GM20431 (cell line): ENCODE data around the gene C4orf54.

Source experiments
- in situ Hi-C: fragments of 300-500 bp; cut with MseI, MboI; formaldehyde crosslinking; loops from one replicate; pipeline ENCODE4 v1.15.0; 2020; ENCODE audit warnings: low sequenced_read_pairs; ENCODE audit not compliant: unreplicated experiment

Gene C4orf54

GRCh38 chr4:99657798-99658197 lies at the start of gene C4orf54:
Gene C4orf54, minus strand, starts transcription at chr4:99657828. Its CDS starts 3,180 bp downstream, at chr4:99654648.
- in situ Hi-C loops, result no loop called here

GRCh38 chr4:99705891-99706290 lies 48.3 kb upstream of the C4orf54 start:
- in situ Hi-C loops, result no loop called here

- in situ Hi-C loops, result no loop called here
Measured at GRCh38 chr4:99696801-99697200, 39.2 kb upstream of the C4orf54 start.

DNA sequence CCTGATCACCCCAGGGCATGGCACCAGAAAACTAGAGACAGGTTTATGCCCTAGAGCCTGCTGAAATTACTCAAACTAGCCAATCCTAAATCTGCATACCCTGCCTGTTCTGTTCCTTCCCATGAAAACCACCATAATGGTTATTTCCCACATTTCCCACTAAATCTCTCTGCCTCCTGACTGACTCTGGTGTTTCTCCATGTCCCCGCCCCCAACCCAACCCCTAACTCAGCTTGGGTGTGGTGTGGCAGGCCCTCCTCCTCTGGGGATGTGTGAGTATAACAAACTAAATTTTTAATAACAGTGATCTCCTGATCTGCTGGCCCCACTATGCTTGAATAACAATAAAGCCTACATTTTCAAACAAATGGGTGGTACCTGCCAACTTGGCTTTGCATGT lies 35.5 kb upstream of the C4orf54 start:
- in situ Hi-C loops, result no loop called here

DNA sequence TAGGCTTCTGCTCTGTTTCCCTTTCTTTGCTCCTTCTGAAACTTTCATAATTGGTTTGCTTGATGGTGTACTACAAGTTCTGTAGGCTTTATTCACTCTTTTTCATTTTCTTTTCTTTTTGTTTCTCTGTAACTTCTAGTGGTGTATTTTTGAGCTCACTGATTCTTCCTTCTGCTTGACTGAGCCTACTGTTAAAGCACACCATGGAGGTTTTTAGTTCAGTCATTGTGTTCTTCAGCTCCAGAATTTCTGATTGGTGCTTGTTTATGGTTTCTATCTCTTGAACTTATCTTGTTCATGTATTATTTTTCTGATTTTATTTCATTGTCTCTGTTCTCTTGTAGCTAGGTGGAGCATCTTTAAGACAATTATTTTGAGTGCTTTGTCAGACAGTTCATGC lies 33.4 kb upstream of the C4orf54 start:
- in situ Hi-C loops, result no loop called here

DNA sequence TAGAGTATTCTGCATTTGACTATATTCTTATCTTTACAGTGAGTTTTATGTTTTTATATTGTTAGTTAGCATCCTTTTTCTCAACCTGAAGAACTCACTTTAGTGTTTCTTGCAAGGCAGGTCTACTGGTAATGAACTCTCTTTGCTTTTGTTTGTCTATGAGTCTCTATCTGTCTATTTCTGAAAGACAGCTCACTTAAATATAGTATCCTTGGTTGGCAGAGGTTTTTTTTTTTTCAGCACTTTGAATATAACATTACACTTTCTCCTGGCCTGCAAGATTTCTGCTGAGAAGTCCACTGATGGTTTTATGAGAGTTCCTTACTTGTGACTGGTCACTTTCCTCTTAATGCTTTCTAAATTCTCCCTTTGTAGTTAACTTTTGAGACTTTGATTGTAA lies 32.8 kb upstream of the C4orf54 start:
- in situ Hi-C loops, result no loop called here

- in situ Hi-C loops, result no loop called here
Measured at GRCh38 chr4:99687120-99687519, 29.5 kb upstream of the C4orf54 start.

DNA sequence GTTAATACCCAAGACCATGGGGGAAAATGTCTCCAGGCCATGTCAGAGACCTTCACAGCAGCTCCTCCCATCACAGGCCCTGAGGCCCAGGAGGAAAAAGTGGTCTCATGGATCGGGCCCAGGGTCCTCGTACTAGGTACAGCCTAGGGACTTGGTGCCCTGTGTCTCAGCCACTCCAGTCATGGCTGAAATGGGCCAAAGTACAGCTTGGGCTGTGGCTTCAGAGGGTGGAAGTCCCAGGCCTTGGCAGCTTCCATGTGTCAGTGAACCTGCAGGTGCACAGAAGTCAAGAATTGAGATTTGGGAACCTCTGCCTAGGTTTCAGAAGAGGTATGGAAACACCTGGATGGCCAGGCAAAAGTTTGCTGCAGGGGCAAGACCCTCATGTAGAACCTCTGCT lies 27.6 kb upstream of the C4orf54 start:
- in situ Hi-C loops, result no loop called here

- in situ Hi-C loops, result no loop called here
Measured at GRCh38 chr4:99683895-99684294, 26.3 kb upstream of the C4orf54 start.

GRCh38 chr4:99679976-99680375 lies 22.3 kb upstream of the C4orf54 start:
- in situ Hi-C loops, result no loop called here

DNA sequence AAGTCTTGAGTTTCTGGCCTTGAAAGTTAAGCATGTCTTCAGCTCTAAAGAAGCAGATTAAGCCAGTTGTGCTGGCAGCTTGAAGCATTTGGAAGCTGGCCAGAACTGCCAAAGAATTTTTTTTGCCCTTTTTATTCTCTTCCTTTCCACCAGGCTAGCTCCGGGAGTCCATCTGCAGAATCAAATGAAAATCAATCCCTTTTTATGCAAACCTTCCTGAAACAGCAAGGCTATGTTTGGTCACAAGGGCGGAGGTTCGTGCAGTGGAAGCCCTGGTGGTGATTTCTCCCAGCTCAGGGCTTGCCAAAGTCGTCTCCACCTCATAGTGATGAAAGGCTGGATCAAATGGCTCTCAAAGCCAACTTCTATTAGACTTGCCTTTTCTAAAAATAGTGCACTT lies 21.6 kb upstream of the C4orf54 start:
- in situ Hi-C loops, result no loop called here

DNA sequence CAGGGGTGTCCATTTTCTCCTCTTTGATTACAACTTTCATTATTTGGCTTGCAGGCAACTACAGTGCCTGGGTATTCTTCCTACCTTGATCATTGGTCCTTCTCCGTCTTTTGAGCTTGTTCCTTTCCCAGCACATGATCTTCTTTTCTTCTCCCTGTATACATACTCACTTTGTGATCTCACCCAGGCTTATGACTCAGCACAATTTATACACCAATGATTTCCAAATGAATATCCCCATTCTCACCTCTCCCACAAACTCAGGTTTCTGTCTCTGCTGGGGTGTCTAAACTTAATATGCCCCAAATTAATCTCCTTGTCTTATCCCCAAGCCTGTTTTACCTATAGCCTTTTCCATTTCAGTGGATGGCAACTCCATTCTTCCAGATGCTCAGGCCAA lies 19.5 kb upstream of the C4orf54 start:
- in situ Hi-C loops, result no loop called here

GRCh38 chr4:99670409-99671073 lies 12.9 kb upstream of the C4orf54 start:
- in situ Hi-C loops, result no loop called here

DNA sequence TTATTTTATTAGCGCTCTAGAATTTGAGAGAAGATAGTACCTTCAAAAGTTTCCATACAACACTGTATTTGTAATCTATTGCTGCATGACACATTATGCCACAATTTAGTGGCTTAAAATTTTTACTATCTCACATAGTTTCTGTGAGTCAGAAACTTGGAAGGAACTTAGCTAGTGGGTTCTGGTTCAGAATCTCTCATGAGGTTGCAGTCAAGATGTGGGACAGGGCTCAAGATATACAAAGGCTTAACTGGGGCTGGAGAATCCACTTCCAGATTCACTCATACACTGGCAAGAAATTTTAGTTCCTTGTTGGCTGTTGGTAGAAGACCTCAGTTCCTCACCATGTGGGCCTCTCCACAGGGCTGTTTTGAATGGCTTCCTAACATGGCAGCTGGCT lies 11.5 kb upstream of the C4orf54 start:
- in situ Hi-C loops, result no loop called here

DNA sequence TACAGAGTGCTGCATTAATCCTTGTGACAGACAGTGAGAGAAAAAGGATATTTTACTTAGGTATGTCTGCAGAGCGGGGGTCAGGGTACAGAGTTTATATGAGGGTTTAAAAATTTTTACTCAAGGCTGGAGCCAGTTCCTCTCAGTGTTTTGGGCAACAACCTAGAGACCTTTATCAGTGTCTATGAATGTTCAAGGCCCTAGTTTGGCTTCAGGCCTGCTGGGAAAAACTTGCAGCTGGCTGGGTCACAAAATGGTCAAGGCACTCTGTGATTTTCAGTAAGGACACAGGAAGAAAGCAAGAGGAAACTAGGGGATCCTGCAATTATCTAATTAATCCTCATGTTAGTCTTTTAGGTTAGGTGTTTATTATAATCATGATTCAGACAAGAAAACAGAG lies 10.8 kb upstream of the C4orf54 start:
- in situ Hi-C loops, result no loop called here

GRCh38 chr4:99665983-99666382 lies 8.4 kb upstream of the C4orf54 start:
- in situ Hi-C loops, result no loop called here

DNA sequence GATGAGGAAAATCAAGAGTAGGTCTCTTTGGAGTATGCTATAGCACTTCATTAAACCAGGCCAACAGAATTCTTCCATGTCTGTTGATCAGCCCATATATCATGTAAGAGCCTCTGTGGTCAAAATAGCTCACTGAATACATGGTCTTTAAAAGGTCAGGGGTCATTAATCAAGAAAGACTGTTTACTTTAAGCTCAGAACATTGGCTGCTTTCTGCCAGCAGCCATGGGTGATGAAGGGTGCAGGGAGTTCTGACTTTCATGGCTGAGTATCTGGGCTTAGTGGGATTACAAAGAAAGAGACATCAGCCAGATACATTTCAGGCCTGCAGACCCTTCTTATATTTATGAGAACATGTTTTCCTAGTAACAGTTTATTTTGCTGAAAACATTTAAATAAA lies 7.1 kb upstream of the C4orf54 start:
- in situ Hi-C loops, result no loop called here

GRCh38 chr4:99661907-99662306 lies 4.3 kb upstream of the C4orf54 start:
- in situ Hi-C loops, result no loop called here

DNA sequence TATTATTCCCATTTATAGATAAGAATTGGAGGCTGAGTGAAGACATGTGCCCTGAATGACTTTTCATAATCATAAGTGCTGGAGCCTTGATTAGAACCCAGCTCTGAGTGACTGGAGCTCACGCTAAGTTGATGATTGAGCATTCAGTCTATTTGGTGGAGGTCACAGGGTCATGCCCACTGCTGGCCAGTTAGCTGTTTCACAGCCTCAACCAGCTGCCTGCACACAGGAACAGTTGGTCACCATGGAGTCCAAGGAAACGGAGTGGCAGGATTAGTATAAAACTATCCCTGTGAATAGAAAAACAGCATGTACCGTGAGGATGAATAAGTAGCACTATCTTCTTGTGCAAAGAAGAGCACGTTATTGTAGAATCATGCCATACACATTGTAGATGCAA lies 1.0 kb upstream of the C4orf54 start:
- in situ Hi-C loops, result no loop called here

GRCh38 chr4:99655308-99656081 lies 2.1 kb downstream of the C4orf54 start:
- in situ Hi-C loops, result no loop called here

- in situ Hi-C loops, result no loop called here
Measured at GRCh38 chr4:99654361-99654761, 3.3 kb downstream of the C4orf54 start.

- in situ Hi-C loops, result no loop called here
Measured at GRCh38 chr4:99653916-99654315, 3.7 kb downstream of the C4orf54 start.
